Thymus (tissue), 11 donors: ENCODE measurements around the gene SERAC1. TPM values are rescaled to one million over a fixed set of nuclear protein-coding genes. Genes with fewer than 3 reads are reported as not detected.

ENCODE experiments used
- DNase-seq, 9 donors: peaks; one replicate each; pipeline ENCODE4 v3.0.0-alpha.2; 2013; ENCODE audit warnings: low spot score in 9 of 9, low read depth in 6 of 9, missing footprints in 1 of 9
- H3K27ac ChIP-seq, 2 donors: one replicate each; pipeline ENCODE4 v1.5.1; 2013; ENCODE audit warnings: control low read depth in 1 of 2, low read depth in 1 of 2, low read length in 1 of 2, mild to moderate bottlenecking in 1 of 2, moderate library complexity in 1 of 2
- H3K27me3 ChIP-seq, 2 donors: one replicate each; pipeline ENCODE4 v1.5.1; 2013; ENCODE audit warnings: low read length in 1 of 2; ENCODE audit not compliant: control insufficient read depth in 2 of 2, insufficient read depth in 1 of 2
- H3K36me3 ChIP-seq, 2 donors: one replicate each; pipeline ENCODE4 v1.5.1; 2013; ENCODE audit warnings: low read length in 1 of 2, mild to moderate bottlenecking in 1 of 2, moderate library complexity in 1 of 2; ENCODE audit not compliant: control insufficient read depth in 2 of 2, insufficient read depth in 2 of 2
- H3K4me1 ChIP-seq, 2 donors: one replicate each; pipeline ENCODE4 v1.5.1; 2013; ENCODE audit warnings: low read length in 2 of 2; ENCODE audit not compliant: control insufficient read depth in 2 of 2, insufficient read depth in 2 of 2
- H3K4me3 ChIP-seq, 2 donors: one replicate each; pipeline ENCODE4 v1.5.1; 2013; ENCODE audit warnings: low read length in 2 of 2, control low read depth in 1 of 2, mild to moderate bottlenecking in 1 of 2
- H3K9me3 ChIP-seq, 2 donors: one replicate each; pipeline ENCODE4 v1.5.1; 2013; ENCODE audit warnings: low read length in 1 of 2, mild to moderate bottlenecking in 1 of 2; ENCODE audit not compliant: control insufficient read depth in 2 of 2, insufficient read depth in 1 of 2
- WGBS: extraction: QIAGEN DNeasy Blood & Tissue Kit; methylation state at CpG from one replicate; pipeline ENCODE4 v1.1.7; 2013; 5-methylcytosine and 5-hydroxymethylcytosine counted together
- polyA plus RNA-seq: library from polyadenylated mRNA; stranded (reverse); fragments of 200-250 nt; gene quantifications from one replicate; pipeline ENCODE4 v1.2.3, GENCODE V29; 2013
- total RNA-seq: library from RNA; stranded (reverse); fragments of 120-200 nt; gene quantifications from one replicate; pipeline ENCODE4 v1.2.4, GENCODE V29; 2013
- donor health status: healthy.

Gene SERAC1
- total and polyA plus RNA-seq, 2 donors: 2.7 to 5.6 TPM

- Histone ChIP-seq H3K4me3 (no peak overlapping the region), H3K4me1 (peaks cover 0 to 21% of the 10 kb centered on the region in 2 donors), H3K27me3 (no peaks in the 10 kb centered on the region), H3K36me3 (peaks cover 16 to 18% of the 10 kb centered on the region in 2 donors), H3K27ac (no peak overlapping the region), H3K9me3 (peaks cover 0 to 4% of the 10 kb centered on the region in 2 donors)
- DNase-seq: no peak
- 90% methylated on average over 5 of the region's 5 CpGs for WGBS
Measured at GRCh38 chr6:158061361-158061708, 106.7 kb downstream of the SERAC1 start.

- H3K27ac ChIP-seq: no peak overlapping the region
- no peaks in the 10 kb centered on the region for H3K27me3 ChIP-seq
- H3K4me1 ChIP-seq: peaks cover 0 to 21% of the 10 kb centered on the region in 2 donors
- DNase-seq: peak in 1 of 9 donors; percentile 25
- H3K36me3 ChIP-seq: peaks cover 10 to 12% of the 10 kb centered on the region in 2 donors
- H3K9me3 ChIP-seq: peaks cover 0 to 4% of the 10 kb centered on the region in 2 donors
- no peak overlapping the region for H3K4me3 ChIP-seq
- WGBS: 89% methylated on average over 11 of the region's 11 CpGs
Measured at GRCh38 chr6:158060455-158061360, 107.4 kb downstream of the SERAC1 start.

Other genes with a start within 250 kb of the SERAC1 start
- 5.7 TPM for gene SYNJ2, start 186.4 kb downstream of the SERAC1 start, total RNA-seq
- gene SYNJ2, start 186.4 kb downstream of the SERAC1 start, polyA plus RNA-seq: 8.2 TPM
- 33.5 TPM for gene GTF2H5, start 88 bp upstream of the SERAC1 start, total RNA-seq
- gene GTF2H5, start 88 bp upstream of the SERAC1 start, polyA plus RNA-seq: 17.4 TPM
- gene TULP4, start 144.2 kb upstream of the SERAC1 start, total RNA-seq: 57.1 TPM
- 5.9 TPM for gene TULP4, start 144.2 kb upstream of the SERAC1 start, polyA plus RNA-seq